ENCODE data around the gene FLT1.

GRCh38 chr13:28533441-28534166 lies 38.7 kb upstream of the FLT1 start:
- TF ChIP-seq POLR2A (IDR thresholded peaks at IDR 0.05; ENCODE audit: low read length) (no peak), CTCF (IDR thresholded peaks at IDR 0.05) (no peak), KDM1A (IDR thresholded peaks at IDR 0.05; ENCODE audit: low read depth) (no peak), USF2 (IDR thresholded peaks at IDR 0.05) (no peak), CHD2 (IDR thresholded peaks at IDR 0.05; ENCODE audit: low read length, partially characterized antibody) (no peak), MAFK (IDR thresholded peaks at IDR 0.05; ENCODE audit: partially characterized antibody) (no peak), RAD21 (conservative IDR thresholded peaks at IDR 0.05 in 1 of 2, IDR thresholded peaks at IDR 0.05 in 1 of 2) (no peak), MYC (IDR thresholded peaks at IDR 0.05; ENCODE audit: borderline replicate concordance, low read length) (no peak), RARB (CRISPR knock-in tag; IDR thresholded peaks at IDR 0.05) (no peak), PBX3 (IDR thresholded peaks at IDR 0.05) (no peak), ZNF302 (CRISPR knock-in tag; IDR thresholded peaks at IDR 0.05) (no peak), ESRRA (IDR thresholded peaks at IDR 0.05; ENCODE audit: borderline replicate concordance, low read length) (no peak)

Measured in A549 (cell line).